HepG2 (cell line): ENCODE data around the gene GRM5. TPM values are rescaled to one million over a fixed set of nuclear protein-coding genes. Genes with fewer than 3 reads are reported as not detected.
A peak's percentile ranks its signal among the peaks of the same experiment; 100 is the strongest.

Experiments
- ATAC-seq: fragments of 200-7000 bp; cut with Tn5 transposase; 3 replicates; pipeline ENCODE4 v1.9.1; 2020; ENCODE audit warnings: mild to moderate bottlenecking, moderate library complexity
- BruUV-seq: library from RNA; stranded (reverse); fragments of 400-500 nt; replicated peaks from 2 replicates; lab custom pipeline; 2021; lab: Mats Ljungman, UMichigan
- CTCF ChIA-PET: fragments of 300-600 bp; formaldehyde crosslinking; extraction: SDS; loops from one replicate; lab custom pipeline; 2021; ENCODE audit warnings: low total read pairs, inconsistent platforms, low intra/inter-chr PET ratio; lab: Yijun Ruan, JAX
- POLR2A ChIA-PET: fragments of 350-600 bp; sonication (Branson Sonifier 250); formaldehyde crosslinking; loops from one replicate; lab custom pipeline; 2020; ENCODE audit warnings: antibody characterized with exemption, inconsistent platforms; lab: Yijun Ruan, JAX
- DNase-seq: peaks from one replicate; pipeline ENCODE4 v3.0.0-alpha.2; 2015; ENCODE audit warnings: low spot score
- FAIRE-seq: peaks from 3 replicates; lab custom pipeline; 2011; peaks lifted over from hg19 to GRCh38; lab: Jason Lieb, UNC
- H2AFZ ChIP-seq: one replicate; pipeline ENCODE4 v1.6.1; 2011; ENCODE audit warnings: low read length, inconsistent platforms
- H3K27ac ChIP-seq: fragments of 300-600 bp; 3 replicates; pipeline ENCODE4 v1.8.0; 2011; ENCODE audit warnings: mixed run types, mild to moderate bottlenecking, mixed read lengths, low read length, inconsistent platforms; ENCODE audit not compliant: insufficient read depth; ENCODE audit errors: extremely low read length
- H3K27me3 ChIP-seq, 2 experiments: fragments of 200-600 bp in 1 of 2; 2 replicates in 1 of 2; 3 replicates in 1 of 2; pipeline versions ENCODE4 v1.6.0 to v1.8.0; 2011; ENCODE audit warnings: low read length in 2 of 2, mild to moderate bottlenecking in 2 of 2, moderate library complexity in 2 of 2, inconsistent platforms in 1 of 2; ENCODE audit not compliant: insufficient read depth in 2 of 2, control insufficient read depth in 1 of 2
- H3K36me3 ChIP-seq, 2 experiments: fragments of 200-600 bp in 1 of 2; replicated peaks in 1 of 2; 2 replicates in 1 of 2; 3 replicates in 1 of 2; pipeline versions ENCODE4 v1.5.1 to v1.8.0; 2011; ENCODE audit warnings: low read length in 2 of 2, inconsistent platforms in 1 of 2; ENCODE audit not compliant: insufficient read depth in 2 of 2, control insufficient read depth in 1 of 2
- H3K4me1 ChIP-seq: 2 replicates; pipeline ENCODE4 v1.5.1; 2012; ENCODE audit warnings: low read length, inconsistent platforms; ENCODE audit not compliant: insufficient read depth
- H3K4me2 ChIP-seq: 2 replicates; pipeline ENCODE4 v1.6.0; 2011; ENCODE audit warnings: low read depth, low read length, inconsistent platforms
- H3K4me3 ChIP-seq, 3 experiments: fragments of 200-600 bp in 1 of 3; sonication (generic), shearing (Covaris generic) in 1 of 3; replicated peaks in 1 of 3; 2 replicates each; pipeline ENCODE4 v1.5.1; 2011 to 2016; ENCODE audit warnings: low read length in 3 of 3, inconsistent platforms in 2 of 3, low read depth in 2 of 3, mild to moderate bottlenecking in 2 of 3, control low read depth in 1 of 3, mixed read lengths in 1 of 3; ENCODE audit not compliant: insufficient read depth in 1 of 3
- H3K79me2 ChIP-seq: one replicate; pipeline ENCODE4 v1.6.1; 2011; ENCODE audit warnings: low read length, inconsistent platforms; ENCODE audit not compliant: insufficient read depth
- H3K9ac ChIP-seq: 2 replicates; pipeline ENCODE4 v1.6.0; 2011; ENCODE audit warnings: mild to moderate bottlenecking, low read depth, low read length, inconsistent platforms; ENCODE audit not compliant: insufficient read depth
- H3K9me3 ChIP-seq: 2 replicates; pipeline ENCODE4 v1.5.1; 2012; ENCODE audit warnings: mild to moderate bottlenecking, low read length
- H4K20me1 ChIP-seq: 2 replicates; pipeline ENCODE4 v1.6.0; 2011; ENCODE audit warnings: inconsistent platforms, mild to moderate bottlenecking, low read length, moderate library complexity; ENCODE audit not compliant: insufficient read depth
- CREB1 ChIP-seq, 2 experiments: fragments of 450-650 bp in 1 of 2; IDR thresholded peaks; 2 replicates each; pipeline ENCODE4 v1.6.1; 2016 to 2017; ENCODE audit warnings: control low read depth in 1 of 2, mild to moderate bottlenecking in 1 of 2, missing compliant biosample characterization in 1 of 2, missing genetic modification characterization in 1 of 2
- FLYWCH1 ChIP-seq: sonication (generic); formaldehyde crosslinking; IDR thresholded peaks from 2 replicates; pipeline ENCODE4 v1.8.1; 2023; ENCODE audit warnings: mild to moderate bottlenecking, missing genetic modification reagents
- KLF16 ChIP-seq, 2 experiments: sonication (generic) in 1 of 2; formaldehyde crosslinking in 1 of 2; IDR thresholded peaks; 2 replicates each; pipeline versions ENCODE4 v1.6.1 to v1.8.0; 2016 to 2023; ENCODE audit warnings: missing genetic modification reagents in 2 of 2, missing compliant biosample characterization in 1 of 2
- PHF5A ChIP-seq: IDR thresholded peaks from one replicate; pipeline ENCODE4 v1.6.1; 2018; ENCODE audit warnings: low read depth, missing genetic modification reagents; ENCODE audit not compliant: unreplicated experiment
- RARG ChIP-seq: sonication (generic); formaldehyde crosslinking; IDR thresholded peaks from 2 replicates; pipeline ENCODE4 v1.4.0; 2020; ENCODE audit warnings: low read depth, mild to moderate bottlenecking, missing genetic modification reagents
- SNAI1 ChIP-seq: sonication (generic); formaldehyde crosslinking; IDR thresholded peaks from 2 replicates; pipeline ENCODE4 v1.5.0; 2020; ENCODE audit warnings: mild to moderate bottlenecking, missing genetic modification reagents, borderline replicate concordance
- THYN1 ChIP-seq: sonication (generic); formaldehyde crosslinking; IDR thresholded peaks from 2 replicates; pipeline ENCODE4 v1.8.1; 2023; ENCODE audit warnings: low read depth, mild to moderate bottlenecking, moderate library complexity, missing genetic modification reagents, borderline replicate concordance
- ZSCAN29 ChIP-seq: sonication (generic); formaldehyde crosslinking; conservative IDR thresholded peaks from 2 replicates; pipeline ENCODE4 v1.4.0; 2020; ENCODE audit warnings: mild to moderate bottlenecking, missing genetic modification reagents
- WGBS: methylation state at CpG from one replicate; pipeline ENCODE4 v1.1.6; 2017; ENCODE audit warnings: low lambda C conversion rate; 5-methylcytosine and 5-hydroxymethylcytosine counted together
- in situ Hi-C: cut with HindIII; loops from 2 replicates; pipeline ENCODE4 v1.10.0; 2017; ENCODE audit warnings: low pct_unique_long_range_greater_than_20kb; ENCODE audit not compliant: extremely low pct_ligation_motif_present
- intact Hi-C: fragments of 100-400 bp; cut with micrococcal nuclease; formaldehyde crosslinking; loops from one replicate; pipeline ENCODE4 v1.10.0; 2022; ENCODE audit not compliant: unreplicated experiment
- polyA plus RNA-seq, 8 experiments: library from polyadenylated mRNA; depleted of rRNA in 3 of 8; stranded (reverse) in 7 of 8; unstranded in 1 of 8; fragments of >200 nt; fragmentation: Illumina TruSeq in 4 of 8; extraction: Trizol in 4 of 8; gene quantifications; 2 replicates each; pipeline versions ENCODE4 v1.2.1 to v1.2.3, GENCODE V29; 2011 to 2016; ENCODE audit warnings: low read depth in 4 of 8, missing spikeins in 1 of 8, mixed read lengths in 1 of 8; ENCODE audit not compliant: insufficient read depth in 1 of 8
- total RNA-seq, 5 experiments: library from RNA; depleted of rRNA; stranded (reverse); fragments of >200 nt; fragmentation: Illumina TruSeq; extraction: Trizol; gene quantifications; 2 replicates each; pipeline ENCODE4 v1.2.3, GENCODE V29; 2016; ENCODE audit warnings: low read depth in 1 of 5
- TF ChIP-seq, protein P1 (sequence below): sonication (generic); formaldehyde crosslinking; IDR thresholded peaks from 2 replicates; pipeline ENCODE4 v1.4.0; 2020; ENCODE audit warnings: missing genetic modification reagents, mild to moderate bottlenecking, borderline replicate concordance
- TF ChIP-seq, protein P2 (sequence below): IDR thresholded peaks from 2 replicates; pipeline ENCODE4 v1.6.1; 2012; ENCODE audit warnings: low read depth, low read length, improper control_type of control experiment

The GRM5 gene
- total and polyA plus RNA-seq, 2 of the 13 experiments (the other 11 are each of a cell fraction or from before 2014, with no cell fraction given) = not detected

DNA sequence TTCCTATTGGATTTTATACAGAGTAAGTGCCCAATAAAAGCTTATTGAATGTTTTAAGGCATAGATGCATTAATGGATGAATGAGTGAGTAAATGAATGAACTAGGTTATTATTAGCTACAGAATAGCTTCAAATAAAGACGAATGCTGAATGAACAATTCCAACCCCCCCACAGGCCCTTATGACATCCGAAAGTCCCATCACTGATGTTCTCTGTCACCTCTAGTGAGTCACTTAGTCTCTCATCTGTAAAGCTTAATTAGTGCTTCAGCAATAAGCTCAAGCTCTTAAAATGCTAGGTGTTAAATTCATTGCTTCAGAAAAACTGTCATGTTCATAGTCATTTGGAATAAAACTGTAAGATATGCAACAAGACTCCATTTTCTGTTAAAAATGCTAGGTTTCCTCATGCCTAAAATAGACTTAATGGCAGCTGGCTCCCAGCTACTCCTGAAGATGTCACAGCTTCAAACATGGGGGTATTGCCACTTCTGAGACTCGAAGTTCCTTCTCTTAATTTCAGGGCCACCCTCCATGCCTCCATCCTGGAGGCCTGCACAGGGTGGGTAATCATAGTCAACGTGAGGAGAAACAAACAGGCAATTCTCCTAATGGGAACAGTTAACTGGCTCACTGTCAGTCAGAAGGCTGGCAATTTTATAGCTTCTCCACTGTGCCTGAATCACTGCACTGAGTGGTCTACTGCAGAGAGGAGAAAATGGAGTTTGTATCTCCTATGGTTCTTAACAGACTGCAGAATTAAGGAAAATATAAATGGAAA, 373.3 kb downstream of the GRM5 start:
- FAIRE-seq = no peak
- H3K79me2 ChIP-seq = no peaks in the 10 kb centered on the region
- in situ Hi-C loops = no loop called here
- H3K4me1 ChIP-seq = no peaks in the 10 kb centered on the region
- no peak for TF ChIP-seq FLYWCH1 (CRISPR knock-in tag)
- TF ChIP-seq, all 625 proteins: peak for 0
- no peak for ATAC-seq
- H3K36me3 ChIP-seq = no peaks in the 10 kb centered on the region
- H3K27ac ChIP-seq = no peak overlapping the region
- H3K9me3 ChIP-seq = no peaks in the 10 kb centered on the region
- no peak for DNase-seq
- no peaks in the 10 kb centered on the region for H4K20me1 ChIP-seq
- H3K4me3 ChIP-seq = no peak overlapping the region
- ChIA-PET POLR2A (no interaction called here), CTCF (no interaction called here)
- no peak overlapping the region for H2AFZ ChIP-seq
- WGBS = 0% methylated on average over 3 of the region's 4 CpGs
- H3K9ac ChIP-seq = no peak overlapping the region
- no peak overlapping the region for H3K4me2 ChIP-seq
- intact Hi-C loops = no loop called here
- no peaks in the 10 kb centered on the region for H3K27me3 ChIP-seq
- no TSS peak for BruUV-seq

DNA sequence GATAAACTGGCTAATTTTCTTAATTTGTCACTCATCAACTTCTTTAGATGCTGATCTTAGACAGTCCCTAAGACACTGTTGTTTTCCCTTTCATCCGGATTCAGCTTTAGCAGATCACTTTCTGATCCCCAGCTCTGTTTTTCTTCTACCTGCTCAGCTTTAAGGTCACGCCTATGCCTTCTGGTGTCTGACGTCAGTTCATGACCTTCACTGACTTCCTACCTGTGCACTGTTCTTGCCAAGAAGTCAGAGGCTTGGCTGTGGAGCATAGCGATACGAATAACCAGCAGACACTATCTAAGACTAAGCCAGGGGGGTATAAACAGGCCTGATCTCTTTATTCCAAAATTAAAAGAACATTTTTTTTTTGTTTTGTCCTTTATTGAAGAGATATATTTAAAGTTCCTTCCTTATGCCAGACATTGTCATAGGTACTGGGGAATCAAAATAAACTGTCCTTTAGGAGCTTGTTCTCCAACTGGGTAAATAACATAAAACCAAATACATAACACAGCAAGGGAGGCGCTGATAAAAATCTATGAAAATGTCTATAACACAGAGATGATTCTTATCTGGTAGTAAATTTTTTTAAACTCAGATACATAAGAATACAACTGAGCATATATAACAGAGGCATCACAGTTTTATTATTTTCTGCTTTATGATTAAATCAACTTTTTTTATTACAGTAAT, 376.1 kb downstream of the GRM5 start:
- intact Hi-C loops (no loop called here), in situ Hi-C loops (no loop called here)
- ATAC-seq (no peak), FAIRE-seq (no peak), DNase-seq (no peak)
- no peak overlapping the region for H2AFZ ChIP-seq
- no TSS peak for BruUV-seq
- H3K4me2 ChIP-seq = no peak overlapping the region
- CTCF ChIA-PET = no interaction called here
- H3K27me3 ChIP-seq = no peaks in the 10 kb centered on the region
- 16% methylated on average over 6 of the region's 6 CpGs for WGBS
- H3K4me3 ChIP-seq = no peak overlapping the region
- H4K20me1 ChIP-seq = no peaks in the 10 kb centered on the region
- POLR2A ChIA-PET = no interaction called here
- H3K4me1 ChIP-seq = no peaks in the 10 kb centered on the region
- no peak overlapping the region for H3K9ac ChIP-seq
- no peak overlapping the region for H3K27ac ChIP-seq
- TF ChIP-seq KLF16 (CRISPR knock-in tag; IDR thresholded peaks at IDR 0.05) = no peak
- TF ChIP-seq CREB1 (IDR thresholded peaks at IDR 0.05) = peak; percentile 52; the same call in 1 of the 2 replicates
- TF ChIP-seq CREB1 (CRISPR knock-in tag; IDR thresholded peaks at IDR 0.05) = no peak
- TF ChIP-seq, protein P1, sequence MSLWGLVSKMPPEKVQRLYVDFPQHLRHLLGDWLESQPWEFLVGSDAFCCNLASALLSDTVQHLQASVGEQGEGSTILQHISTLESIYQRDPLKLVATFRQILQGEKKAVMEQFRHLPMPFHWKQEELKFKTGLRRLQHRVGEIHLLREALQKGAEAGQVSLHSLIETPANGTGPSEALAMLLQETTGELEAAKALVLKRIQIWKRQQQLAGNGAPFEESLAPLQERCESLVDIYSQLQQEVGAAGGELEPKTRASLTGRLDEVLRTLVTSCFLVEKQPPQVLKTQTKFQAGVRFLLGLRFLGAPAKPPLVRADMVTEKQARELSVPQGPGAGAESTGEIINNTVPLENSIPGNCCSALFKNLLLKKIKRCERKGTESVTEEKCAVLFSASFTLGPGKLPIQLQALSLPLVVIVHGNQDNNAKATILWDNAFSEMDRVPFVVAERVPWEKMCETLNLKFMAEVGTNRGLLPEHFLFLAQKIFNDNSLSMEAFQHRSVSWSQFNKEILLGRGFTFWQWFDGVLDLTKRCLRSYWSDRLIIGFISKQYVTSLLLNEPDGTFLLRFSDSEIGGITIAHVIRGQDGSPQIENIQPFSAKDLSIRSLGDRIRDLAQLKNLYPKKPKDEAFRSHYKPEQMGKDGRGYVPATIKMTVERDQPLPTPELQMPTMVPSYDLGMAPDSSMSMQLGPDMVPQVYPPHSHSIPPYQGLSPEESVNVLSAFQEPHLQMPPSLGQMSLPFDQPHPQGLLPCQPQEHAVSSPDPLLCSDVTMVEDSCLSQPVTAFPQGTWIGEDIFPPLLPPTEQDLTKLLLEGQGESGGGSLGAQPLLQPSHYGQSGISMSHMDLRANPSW = no peak
- TF ChIP-seq RARG (CRISPR knock-in tag) = no peak
- no peak for TF ChIP-seq PHF5A (CRISPR knock-in tag)
- TF ChIP-seq, protein P2, sequence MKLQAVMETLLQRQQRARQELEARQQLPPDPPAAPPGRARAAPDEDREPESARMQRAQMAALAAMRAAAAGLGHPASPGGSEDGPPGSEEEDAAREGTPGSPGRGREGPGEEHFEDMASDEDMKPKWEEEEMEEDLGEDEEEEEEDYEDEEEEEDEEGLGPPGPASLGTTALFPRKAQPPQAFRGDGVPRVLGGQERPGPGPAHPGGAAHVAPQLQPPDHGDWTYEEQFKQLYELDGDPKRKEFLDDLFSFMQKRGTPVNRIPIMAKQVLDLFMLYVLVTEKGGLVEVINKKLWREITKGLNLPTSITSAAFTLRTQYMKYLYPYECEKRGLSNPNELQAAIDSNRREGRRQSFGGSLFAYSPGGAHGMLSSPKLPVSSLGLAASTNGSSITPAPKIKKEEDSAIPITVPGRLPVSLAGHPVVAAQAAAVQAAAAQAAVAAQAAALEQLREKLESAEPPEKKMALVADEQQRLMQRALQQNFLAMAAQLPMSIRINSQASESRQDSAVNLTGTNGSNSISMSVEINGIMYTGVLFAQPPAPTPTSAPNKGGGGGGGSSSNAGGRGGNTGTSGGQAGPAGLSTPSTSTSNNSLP = no peak
- TF ChIP-seq THYN1 = no peak
- no peak for TF ChIP-seq SNAI1
- TF ChIP-seq ZSCAN29 = no peak
- H3K36me3 ChIP-seq = no peaks in the 10 kb centered on the region
- no peaks in the 10 kb centered on the region for H3K79me2 ChIP-seq
- H3K9me3 ChIP-seq = no peaks in the 10 kb centered on the region
